GF-D8 (cell line): ENCODE data around the gene MCM7.

Experiments used
- DNase-seq: peaks from one replicate; lab custom pipeline; 2025; lab: John Stamatoyannopoulos, UW

MCM7 gene

GRCh38 chr7:100122568-100122967 lies 21.4 kb upstream of the MCM7 start:
- DNase-seq: no peak

DNA sequence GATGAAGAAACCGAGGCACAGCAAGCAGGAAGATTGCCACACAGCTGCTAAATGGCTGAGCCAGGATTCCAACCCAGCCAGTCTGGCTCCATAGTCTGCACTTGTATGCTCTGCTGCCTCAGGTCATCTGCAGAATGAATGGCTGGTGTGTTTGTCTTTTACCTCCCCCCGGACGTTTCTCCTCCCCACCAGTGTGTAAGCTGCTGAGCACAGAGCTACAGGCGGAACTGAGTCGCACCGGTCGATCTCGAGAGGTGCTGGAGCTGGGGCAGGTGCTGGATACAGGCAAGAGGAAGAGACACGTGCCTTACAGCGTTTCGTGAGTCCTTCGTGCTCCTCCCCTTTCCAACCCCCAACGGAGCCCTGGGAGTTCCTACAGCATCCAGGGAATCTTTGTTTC lies 20.9 kb upstream of the MCM7 start:
- no peak for DNase-seq

GRCh38 chr7:100120733-100121036 lies 19.5 kb upstream of the MCM7 start:
- no peak for DNase-seq

DNA sequence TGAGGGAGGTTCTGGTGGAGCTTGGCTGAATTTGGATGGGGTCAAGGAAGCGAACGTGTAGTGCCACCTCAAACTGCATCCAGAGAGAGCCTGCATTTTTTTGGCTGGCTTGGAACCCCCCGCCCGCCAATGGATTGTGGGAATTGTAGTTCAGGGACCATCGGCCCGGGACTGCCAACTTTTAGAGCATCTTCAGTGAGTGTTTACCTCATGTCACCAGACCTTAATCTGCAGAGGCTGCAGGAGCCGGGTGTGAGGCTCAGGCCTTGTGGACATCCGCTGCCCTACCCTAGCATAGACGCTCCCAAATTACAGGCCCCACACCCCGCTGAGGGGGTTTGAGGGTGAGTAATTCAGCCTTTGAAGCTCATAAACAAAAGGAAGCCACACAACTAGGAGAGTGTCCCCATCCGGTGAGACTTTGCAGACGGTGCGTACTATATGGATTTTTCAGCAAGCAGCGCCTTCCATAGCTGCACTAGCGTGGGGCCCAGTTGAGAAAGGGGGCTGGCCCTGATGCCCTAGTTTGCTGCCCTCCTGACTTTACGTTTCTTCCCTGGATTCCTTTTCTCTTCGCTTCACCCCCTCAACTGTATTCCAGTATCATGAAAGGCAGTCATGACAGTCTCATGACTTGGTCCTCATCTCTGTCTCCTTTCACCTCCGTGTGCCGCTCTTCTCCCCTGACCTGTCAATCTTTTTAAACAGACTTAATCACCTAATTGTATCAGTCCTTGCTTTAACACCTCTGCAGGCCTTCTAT lies 19.0 kb upstream of the MCM7 start:
- DNase-seq: peak; percentile 21

GRCh38 chr7:100119072-100119969 lies 18.1 kb upstream of the MCM7 start, which contains the start of the genes CNPY4 and TAF6:
CNPY4 (plus strand) TSS chr7:100119634; CDS start chr7:100119745, 111 bp downstream.
TAF6 (minus strand) TSS chr7:100119358; CDS start chr7:100114209, 5,149 bp downstream.
- peak; percentile 90 for DNase-seq

- DNase-seq: no peak
Measured at GRCh38 chr7:100118388-100119071, 17.3 kb upstream of the MCM7 start.

DNA sequence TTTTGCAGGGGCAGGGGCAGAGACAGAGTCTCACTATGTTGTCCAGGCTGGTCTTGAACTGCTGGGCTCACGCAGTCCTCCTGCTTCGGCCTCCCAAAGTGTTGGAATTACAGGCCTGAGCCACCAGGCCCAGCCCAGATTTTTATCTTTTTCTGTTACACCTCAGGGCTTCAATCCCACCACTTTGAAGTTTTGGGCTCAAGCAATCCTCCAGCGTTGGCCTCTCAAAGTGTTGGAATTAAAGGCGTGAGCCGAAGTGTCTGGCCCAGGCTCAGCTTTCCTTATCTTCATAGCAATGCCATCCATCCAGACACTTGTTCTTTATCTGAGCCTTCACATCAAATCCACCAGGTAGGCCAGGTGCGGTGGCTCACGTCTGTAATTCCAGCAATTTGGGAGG lies 13.8 kb upstream of the MCM7 start:
- no peak for DNase-seq

GRCh38 chr7:100111914-100112313 lies 10.7 kb upstream of the MCM7 start:
- DNase-seq: peak; percentile 28

DNA sequence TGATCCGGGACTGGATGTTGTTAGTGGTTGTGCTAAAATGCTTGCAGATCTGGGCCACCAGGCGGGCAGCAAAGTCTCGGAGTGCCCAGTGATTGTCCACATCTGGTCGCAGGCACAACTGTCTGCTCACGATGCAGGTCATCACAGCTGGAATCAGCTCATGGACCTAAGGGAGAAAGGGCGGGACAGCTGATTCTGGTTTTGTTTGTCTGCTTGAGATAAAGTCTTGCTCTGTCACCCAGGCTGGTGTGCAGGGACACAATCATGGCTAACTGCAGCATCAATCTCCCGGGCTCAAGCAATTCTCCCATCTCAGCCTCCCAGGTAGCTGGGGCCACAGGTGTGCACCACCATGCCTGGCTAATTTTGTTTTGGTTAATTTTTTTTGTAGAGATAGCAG lies 10.0 kb upstream of the MCM7 start:
- no peak for DNase-seq

- DNase-seq: no peak
Measured at GRCh38 chr7:100109521-100110163, 8.4 kb upstream of the MCM7 start.

GRCh38 chr7:100107890-100108289 lies 6.7 kb upstream of the MCM7 start:
- no peak for DNase-seq

DNA sequence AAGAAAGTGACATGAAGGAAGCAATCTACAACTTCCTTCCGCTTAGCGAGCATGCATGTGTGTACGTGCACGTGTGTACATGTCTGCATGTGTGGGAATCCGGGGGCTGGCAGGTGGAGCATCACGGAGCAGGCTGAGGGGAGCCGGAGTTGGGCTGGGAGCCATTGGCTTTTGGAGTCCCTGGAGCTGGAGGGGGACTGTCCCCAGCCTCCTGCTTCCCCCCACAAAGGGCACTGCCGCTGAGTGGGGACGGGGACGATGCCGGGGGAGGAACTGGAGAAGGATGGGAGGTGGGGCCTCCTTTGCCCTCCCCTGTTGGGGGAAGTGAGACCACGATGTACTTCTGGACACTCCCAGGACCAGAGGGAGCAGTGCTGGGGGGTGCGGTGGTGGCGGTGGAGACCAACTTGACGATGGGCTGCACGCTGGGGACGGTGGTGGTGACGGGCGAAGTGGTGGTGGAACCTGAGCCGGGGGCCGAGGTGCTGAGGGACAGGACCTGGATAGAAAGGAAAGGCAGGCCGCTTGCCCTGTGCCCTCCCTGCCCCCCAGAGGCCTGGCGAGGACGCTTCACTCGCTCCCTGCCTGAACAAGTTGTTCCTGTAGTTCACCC lies 6.0 kb upstream of the MCM7 start:
- no peak for DNase-seq

DNA sequence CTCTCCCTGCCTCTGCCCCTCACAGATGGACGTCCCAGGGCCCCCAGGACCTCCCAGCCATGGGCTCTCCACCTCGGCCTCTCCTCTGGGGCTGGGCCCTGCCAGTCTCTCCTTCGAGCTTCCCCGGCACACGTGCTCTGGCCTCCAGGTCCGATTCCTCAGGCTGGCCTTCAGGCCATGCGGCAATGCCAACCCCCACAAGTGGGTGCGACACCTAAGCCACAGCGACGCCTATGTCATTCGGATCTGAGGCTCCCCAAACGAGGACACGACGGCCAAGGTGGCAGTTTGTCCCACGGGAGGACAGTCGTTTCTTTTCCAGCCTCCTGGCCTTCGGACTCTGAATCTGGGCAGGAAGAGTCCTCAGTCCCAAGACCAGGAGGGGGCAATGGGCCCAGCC lies 5.4 kb upstream of the MCM7 start:
- DNase-seq: no peak

GRCh38 chr7:100105534-100105933 lies 4.3 kb upstream of the MCM7 start:
- no peak for DNase-seq

DNA sequence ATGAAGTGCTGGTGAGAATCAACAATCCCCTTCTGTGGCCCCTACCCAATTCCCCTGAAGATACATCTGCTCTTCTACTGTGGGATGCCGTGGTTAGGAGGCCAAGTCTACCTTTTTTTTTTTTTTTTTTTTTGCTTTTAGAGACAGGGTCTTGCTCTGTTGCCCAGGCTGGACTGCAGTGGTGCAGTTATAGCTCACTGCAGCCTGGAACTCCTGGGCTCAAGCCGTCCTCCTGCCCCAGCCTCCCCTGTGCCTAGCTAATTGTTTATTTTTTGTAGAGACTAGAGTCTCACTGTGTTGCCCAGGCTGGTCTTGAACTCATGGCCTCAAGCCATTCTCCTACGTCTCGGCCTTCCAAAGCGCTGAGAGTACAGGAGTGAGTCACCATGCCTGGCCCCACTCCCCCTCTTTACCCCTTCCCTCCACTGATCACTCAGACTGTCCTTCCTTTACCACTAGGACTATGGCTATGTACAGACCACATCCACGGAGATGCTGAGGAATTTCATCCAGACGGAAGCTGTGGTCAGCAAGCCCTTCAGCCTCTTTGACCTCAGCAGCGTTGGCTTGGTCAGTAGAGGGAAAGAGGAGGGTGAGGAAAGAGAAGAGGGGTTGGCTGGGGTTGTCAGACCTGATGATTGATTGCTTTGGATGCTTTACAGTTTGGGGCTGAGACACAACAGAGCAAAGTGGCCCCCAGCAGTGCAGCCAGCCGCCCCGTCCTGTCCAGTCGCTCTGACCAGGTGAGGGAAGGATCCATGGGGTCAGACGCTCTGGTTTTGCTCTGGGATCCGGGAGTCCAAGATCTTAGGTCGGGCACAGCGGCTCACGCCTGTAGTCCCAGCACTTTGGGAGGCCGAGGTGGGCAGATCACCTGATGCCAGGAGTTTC lies 2.0 kb upstream of the MCM7 start:
- DNase-seq: no peak

DNA sequence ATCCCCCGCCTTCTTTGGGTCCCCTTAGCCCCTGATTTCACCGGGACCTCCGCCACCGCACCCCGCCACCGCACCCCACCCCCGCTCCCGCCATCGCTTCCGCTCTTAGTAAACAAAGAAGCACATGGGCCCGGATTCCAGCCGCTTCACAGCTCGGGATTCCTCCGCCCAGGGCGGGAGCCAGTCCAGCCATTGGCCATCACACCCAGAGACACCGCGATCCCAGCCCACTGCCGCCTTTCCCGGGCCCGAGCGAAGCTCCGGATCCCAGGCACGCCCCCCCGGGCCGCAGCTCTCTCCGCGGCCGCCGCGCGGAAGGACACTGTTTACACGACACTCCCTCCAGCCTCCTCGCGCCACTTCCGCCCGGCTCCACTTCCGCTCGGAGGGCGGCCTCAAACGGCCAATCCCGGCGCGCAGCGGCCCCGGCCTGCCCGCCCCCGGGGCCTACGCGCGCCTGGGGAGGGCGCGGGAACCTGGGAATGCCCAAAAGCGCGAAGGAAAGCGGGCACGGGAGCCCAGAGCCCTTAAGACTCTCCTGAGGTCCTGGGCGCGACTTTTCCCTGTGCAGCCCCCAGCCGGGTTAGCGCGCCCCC lies 679 bp downstream of the MCM7 start:
- peak; percentile 80 for DNase-seq

DNA sequence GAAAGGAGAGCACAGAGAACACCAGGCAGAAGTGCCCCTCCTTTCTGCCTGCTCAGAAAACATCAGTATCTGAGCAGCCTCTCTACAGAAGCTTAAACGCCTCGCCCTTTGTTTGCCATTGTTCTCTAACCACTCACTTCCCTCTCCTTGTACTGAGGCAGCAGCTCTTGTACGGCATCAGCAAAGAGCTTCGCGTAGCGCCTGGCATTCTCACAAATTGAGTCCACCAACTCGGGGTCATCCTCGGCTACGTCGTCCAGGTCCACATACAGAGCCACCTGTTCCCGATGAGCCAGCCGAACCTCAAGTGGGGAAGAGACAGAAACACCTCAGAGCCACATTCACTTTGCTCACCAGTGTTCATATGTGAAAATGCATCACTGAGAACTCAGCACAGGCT lies 1.7 kb downstream of the MCM7 start:
- DNase-seq: no peak

DNA sequence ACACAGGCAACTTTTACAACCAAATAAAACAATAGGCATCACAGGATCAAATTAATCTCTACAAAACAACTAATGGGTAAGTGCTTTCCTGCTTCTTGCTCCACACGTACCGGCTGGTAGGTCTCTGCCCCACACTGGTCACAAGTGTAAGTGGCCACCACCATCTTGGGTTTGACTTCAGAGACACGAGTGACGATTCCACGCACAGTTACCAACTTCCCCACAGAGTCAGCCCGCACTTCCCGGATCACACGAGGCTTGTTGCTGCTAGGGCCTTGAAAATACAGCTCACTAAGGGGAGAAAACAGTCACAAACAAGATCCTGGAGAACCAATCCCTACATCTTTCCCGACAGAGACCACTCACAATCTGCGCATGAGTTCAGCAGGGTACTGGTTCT lies 2.3 kb downstream of the MCM7 start:
- DNase-seq: no peak

GRCh38 chr7:100095704-100096103 lies 5.5 kb downstream of the MCM7 start:
- DNase-seq: no peak

GRCh38 chr7:100095289-100095688 lies 5.9 kb downstream of the MCM7 start:
- DNase-seq: no peak
